Right atrium auricular region (tissue), 2 donors: Measurements from ENCODE around the gene SCAND1. TPM values are rescaled to one million over a fixed set of nuclear protein-coding genes. Genes with fewer than 3 reads are reported as not detected.
A peak's percentile ranks its signal among the peaks of the same experiment; 100 is the strongest.
"Not testable (repeated sequence)": the region's sequence is repeated elsewhere in the genome, so short reads cannot be mapped to it uniquely, and the experiment has no call there.

Experiments
- DNase-seq: peaks from one replicate; pipeline ENCODE4 v3.0.0-alpha.2; 2019; ENCODE audit warnings: low spot score
- H3K27ac ChIP-seq, 2 donors: fragments of 200-600 bp; sonication (generic); 1 replicate in 1 of 2; 2 replicates in 1 of 2; pipeline ENCODE4 v1.5.1; 2016 to 2019
- H3K27me3 ChIP-seq, 2 donors: fragments of 200-600 bp; sonication (generic); one replicate each; pipeline versions ENCODE4 v1.5.1 to v1.6.0; 2017 to 2019
- H3K36me3 ChIP-seq: fragments of 200-600 bp; sonication (generic); one replicate; pipeline ENCODE4 v1.5.1; 2016
- H3K4me1 ChIP-seq, 2 donors: fragments of 200-600 bp; sonication (generic); one replicate each; pipeline versions ENCODE4 v1.5.1 to v1.6.0; 2017 to 2019
- H3K4me3 ChIP-seq, 2 donors: fragments of 200-600 bp; sonication (generic); 1 replicate in 1 of 2; 2 replicates in 1 of 2; pipeline ENCODE4 v1.5.1; 2017 to 2019; ENCODE audit warnings: mild to moderate bottlenecking in 1 of 2, moderate library complexity in 1 of 2
- H3K9me3 ChIP-seq, 2 donors: fragments of 200-600 bp; sonication (generic); one replicate each; pipeline ENCODE4 v1.5.1; 2019
- total RNA-seq, 2 donors: library from RNA; depleted of rRNA; stranded (reverse); fragments of >200 nt; gene quantifications; one replicate each; pipeline ENCODE4 v1.1.0, GENCODE V29; 2016
- TF ChIP-seq, protein P1 (sequence below), 2 donors: fragments of 200-600 bp; sonication (generic); IDR thresholded peaks; one replicate each; pipeline ENCODE4 v1.5.1; 2019; ENCODE audit warnings: antibody characterized with exemption in 2 of 2

The SCAND1 gene
- total RNA-seq, result 10 to 100 TPM; 64.0 to 91.2 TPM

DNA sequence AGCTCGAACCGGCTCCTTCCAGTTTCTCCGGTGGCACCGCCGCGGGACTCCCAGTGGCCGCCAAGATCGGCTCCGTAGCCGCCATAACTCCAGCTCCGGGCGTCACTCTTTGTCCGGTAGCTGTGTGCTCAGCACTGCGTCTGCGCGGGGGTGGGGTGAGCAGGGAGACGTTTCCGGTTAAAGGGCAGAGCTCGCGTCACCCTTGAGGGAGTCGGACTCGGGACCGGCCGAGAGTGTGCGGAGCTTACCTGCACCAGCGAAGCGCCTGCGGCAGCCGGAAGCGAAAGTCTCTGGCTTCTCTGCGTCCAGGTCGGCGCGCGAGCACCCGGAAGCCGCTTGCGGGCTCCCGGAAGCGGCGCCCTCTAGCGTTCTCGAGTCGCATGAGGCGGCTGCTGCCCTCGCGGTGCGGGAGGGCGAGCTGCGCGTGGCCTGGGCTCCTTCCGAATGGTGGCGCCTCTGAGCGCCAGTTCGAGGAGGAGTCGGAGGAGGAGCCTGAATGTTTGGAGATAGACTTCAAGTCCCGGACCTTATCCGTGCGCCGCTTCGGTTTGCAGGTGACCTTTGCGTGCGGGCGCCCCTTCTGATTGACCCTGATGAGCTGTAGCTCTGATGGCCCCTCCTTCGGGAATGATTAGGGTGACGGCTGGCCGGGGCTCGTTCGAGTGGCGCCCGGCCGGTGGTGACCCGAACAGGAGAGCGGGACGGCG, at the start of gene SCAND1:
Gene SCAND1, minus strand, starts transcription at position 303 of the 707 bp plus-strand sequence. Its CDS starts 218 bp downstream, at position 85.
- TF ChIP-seq, protein P1, sequence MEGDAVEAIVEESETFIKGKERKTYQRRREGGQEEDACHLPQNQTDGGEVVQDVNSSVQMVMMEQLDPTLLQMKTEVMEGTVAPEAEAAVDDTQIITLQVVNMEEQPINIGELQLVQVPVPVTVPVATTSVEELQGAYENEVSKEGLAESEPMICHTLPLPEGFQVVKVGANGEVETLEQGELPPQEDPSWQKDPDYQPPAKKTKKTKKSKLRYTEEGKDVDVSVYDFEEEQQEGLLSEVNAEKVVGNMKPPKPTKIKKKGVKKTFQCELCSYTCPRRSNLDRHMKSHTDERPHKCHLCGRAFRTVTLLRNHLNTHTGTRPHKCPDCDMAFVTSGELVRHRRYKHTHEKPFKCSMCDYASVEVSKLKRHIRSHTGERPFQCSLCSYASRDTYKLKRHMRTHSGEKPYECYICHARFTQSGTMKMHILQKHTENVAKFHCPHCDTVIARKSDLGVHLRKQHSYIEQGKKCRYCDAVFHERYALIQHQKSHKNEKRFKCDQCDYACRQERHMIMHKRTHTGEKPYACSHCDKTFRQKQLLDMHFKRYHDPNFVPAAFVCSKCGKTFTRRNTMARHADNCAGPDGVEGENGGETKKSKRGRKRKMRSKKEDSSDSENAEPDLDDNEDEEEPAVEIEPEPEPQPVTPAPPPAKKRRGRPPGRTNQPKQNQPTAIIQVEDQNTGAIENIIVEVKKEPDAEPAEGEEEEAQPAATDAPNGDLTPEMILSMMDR (IDR thresholded peaks at IDR 0.05), result peak; percentile 91 to 94

DNA sequence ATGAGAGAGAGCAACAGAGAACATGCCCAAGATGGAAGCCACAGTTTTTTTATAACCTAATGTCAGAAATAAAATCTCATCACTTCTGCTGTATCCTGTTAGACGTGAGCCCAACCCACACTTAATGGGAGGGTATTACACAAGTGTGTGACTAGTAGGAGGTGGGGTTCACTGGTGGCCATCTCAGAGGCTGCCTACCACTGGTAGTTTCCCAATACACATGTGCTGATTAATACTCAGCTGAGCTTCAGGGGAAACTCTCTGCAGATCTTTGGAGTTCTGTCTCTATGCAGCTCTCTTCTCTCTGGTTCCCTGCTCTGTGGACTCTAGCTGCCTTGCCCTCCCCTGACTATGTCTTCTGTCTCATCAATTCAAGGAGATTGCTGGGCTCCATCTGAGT, 49.7 kb upstream of the SCAND1 start:
- Histone ChIP-seq H3K9me3 (peaks cover 0 to 16% of the 10 kb centered on the region in 2 donors), H3K27ac (no peak overlapping the region), H3K4me1 (no peaks in the 10 kb centered on the region), H3K27me3 (no peaks in the 10 kb centered on the region), H3K4me3 (no peak overlapping the region), H3K36me3 (no peaks in the 10 kb centered on the region)
- DNase-seq, result no peak
- TF ChIP-seq, protein P1 (IDR thresholded peaks at IDR 0.05), result no peak

More for the DNA sequence above, at the start of gene SCAND1:
- Histone ChIP-seq H3K4me1 (peaks cover 0 to 21% of the 10 kb centered on the region in 2 donors), H3K27ac (peak within 1 kb of the TSS; percentile 97 to 99), H3K36me3 (no peaks in the 10 kb centered on the region), H3K9me3 (no peaks in the 10 kb centered on the region), H3K4me3 (peak within 1 kb of the TSS; percentile 93 to 98), H3K27me3 (no peaks in the 10 kb centered on the region)
- peak; percentile 92 for DNase-seq

DNA sequence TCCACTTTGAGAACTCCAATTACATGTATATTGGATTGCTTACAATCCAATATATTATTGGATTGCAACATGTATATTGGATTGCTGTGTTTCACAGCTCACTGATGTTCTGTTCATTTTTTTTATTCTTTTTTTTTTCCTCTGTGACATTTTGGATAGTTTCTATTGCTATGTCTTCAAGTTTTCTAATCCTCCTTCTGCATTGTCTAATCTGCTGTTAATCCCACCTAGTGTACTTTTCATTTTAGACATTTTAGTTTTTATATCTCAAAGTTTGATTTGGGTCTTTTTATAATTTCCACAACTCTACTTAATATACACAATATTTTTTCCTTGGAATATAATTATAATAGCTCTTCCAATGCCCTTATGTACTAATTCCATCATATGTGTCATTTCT, 48.6 kb upstream of the SCAND1 start:
- no peak for DNase-seq
- Histone ChIP-seq H3K27ac (no peak overlapping the region), H3K27me3 (no peaks in the 10 kb centered on the region), H3K36me3 (no peaks in the 10 kb centered on the region), H3K9me3 (peaks cover 0 to 16% of the 10 kb centered on the region in 2 donors), H3K4me3 (no peak overlapping the region), H3K4me1 (no peaks in the 10 kb centered on the region)
- TF ChIP-seq, protein P1 (IDR thresholded peaks at IDR 0.05), result no peak

DNA sequence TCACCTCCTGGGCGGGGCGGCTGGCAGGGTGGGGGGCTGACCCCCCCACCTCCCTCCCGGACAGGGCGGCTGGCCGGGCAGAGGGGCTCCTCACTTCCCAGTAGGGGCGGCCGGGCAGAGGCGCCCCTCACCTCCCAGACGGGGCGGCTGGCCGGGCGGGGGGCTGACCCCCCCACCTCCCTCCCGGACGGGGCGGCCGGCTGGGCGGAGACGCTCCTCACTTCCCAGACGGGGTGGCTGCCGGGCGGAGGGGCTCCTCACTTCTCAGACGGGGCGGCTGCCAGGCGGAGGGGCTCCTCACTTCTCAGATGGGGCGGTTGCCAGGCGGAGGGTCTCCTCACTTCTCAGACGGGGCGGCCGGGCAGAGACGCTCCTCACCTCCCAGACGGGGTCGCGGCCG, 47.0 kb upstream of the SCAND1 start:
- H3K4me3 ChIP-seq, result not testable (repeated sequence)

DNA sequence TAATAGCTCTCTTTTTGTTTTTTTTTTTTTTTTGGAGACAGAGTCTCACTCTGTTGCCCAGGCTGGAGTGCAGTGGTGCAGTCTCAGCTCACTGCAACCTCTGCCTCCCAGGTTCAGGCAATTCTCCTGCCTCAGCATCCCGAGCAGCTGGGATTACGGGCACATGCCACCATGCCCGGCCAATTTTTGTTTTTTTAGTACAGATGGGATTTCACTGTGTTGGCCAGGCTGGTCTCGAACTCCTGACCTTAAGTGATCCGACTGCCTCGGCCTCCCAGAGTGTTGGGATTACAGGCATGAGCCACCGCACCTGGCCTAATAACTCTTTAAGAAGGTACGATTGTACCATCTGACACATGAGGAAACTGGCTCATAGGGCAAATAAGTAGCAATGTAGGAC, 42.2 kb upstream of the SCAND1 start:
- H3K36me3 ChIP-seq, result not testable (repeated sequence)

More for the DNA sequence above, 47.0 kb upstream of the SCAND1 start:
- peaks cover 0 to 16% of the 10 kb centered on the region in 2 donors for H3K9me3 ChIP-seq
- H3K4me1 ChIP-seq, DNase-seq, H3K27me3 ChIP-seq, H3K36me3 ChIP-seq, H3K27ac ChIP-seq: not testable (repeated sequence)

DNA sequence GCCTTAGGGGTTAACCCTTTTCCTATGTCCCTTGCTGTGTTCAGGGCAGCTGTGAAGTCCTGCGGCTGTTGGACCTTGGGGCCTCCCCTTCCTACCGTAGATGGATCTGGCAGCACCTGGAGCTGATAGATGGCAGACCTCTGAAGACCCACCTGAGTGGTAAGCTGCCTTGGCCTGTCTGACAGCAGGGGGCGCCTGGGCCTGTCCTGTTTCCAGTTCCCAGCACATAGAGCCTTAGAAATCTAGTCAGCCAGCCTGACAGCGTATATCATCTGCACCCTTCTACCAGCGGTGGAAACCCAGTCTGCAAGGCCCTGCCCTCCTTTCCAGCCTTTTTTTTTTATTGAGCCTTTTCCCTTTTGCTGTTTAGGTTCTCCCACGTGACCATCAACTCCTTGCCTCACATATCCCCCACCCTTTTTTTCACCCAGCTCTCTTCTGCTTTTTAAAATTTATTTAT, 40.7 kb upstream of the SCAND1 start:
- DNase-seq, result peak; percentile 77
- Histone ChIP-seq H3K27me3 (no peaks in the 10 kb centered on the region), H3K27ac (no peak overlapping the region), H3K4me3 (no peak overlapping the region), H3K4me1 (no peaks in the 10 kb centered on the region), H3K36me3 (no peaks in the 10 kb centered on the region), H3K9me3 (peaks cover 0 to 4% of the 10 kb centered on the region in 2 donors)
- TF ChIP-seq, protein P1 (IDR thresholded peaks at IDR 0.05), result peak; percentile 85 to 94

More for the DNA sequence above, 42.2 kb upstream of the SCAND1 start:
- not testable (repeated sequence) for DNase-seq, H3K9me3 ChIP-seq, H3K4me1 ChIP-seq, H3K27ac ChIP-seq, H3K4me3 ChIP-seq, H3K27me3 ChIP-seq
